Activated CD8-positive, alpha-beta memory T cell treated with anti-CD3 and anti-CD28 coated beads, Interleukin-2, amount 50 U/mL, for 1 hour (primary cell): Measurements from ENCODE around the gene PPM1G.

Experiments
- DNase-seq: peaks from one replicate; pipeline ENCODE4 v3.0.0-alpha.2; 2020; ENCODE audit errors: extremely low read depth

Gene PPM1G

DNA sequence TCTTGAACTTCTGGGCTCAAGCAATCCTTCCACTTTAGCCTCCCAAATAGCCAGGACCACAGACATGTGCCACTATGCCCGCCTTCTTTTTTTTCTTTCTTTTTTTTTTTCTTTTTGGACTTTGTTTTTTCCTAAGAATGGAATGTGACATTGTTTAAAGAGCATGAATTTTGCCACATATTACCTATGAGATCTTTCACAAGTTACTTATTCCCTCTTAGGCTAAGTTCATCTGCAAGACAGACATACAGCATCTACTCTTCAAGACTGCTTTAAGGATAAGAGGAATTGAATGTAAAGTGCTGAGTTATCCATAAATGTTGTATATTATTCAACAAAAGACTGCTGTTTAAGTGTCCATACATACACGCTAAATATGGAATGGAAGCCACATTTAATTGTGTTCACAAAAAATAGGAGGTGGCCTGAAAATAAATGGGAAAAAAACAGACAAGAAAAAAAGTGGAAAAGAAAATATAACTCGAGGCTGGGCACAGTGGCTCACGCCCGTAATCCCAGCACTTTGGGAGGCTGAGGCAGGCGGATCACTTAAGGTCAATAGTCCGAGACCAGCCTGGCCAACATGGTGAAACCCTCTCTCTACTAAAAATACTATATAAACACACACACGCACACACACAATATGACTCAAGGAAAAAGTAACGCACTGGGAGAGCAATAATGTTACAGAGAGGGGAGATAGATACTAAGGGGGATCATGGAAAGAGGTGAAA is 3.2 kb upstream of the PPM1G start:
- DNase-seq: no peak

DNA sequence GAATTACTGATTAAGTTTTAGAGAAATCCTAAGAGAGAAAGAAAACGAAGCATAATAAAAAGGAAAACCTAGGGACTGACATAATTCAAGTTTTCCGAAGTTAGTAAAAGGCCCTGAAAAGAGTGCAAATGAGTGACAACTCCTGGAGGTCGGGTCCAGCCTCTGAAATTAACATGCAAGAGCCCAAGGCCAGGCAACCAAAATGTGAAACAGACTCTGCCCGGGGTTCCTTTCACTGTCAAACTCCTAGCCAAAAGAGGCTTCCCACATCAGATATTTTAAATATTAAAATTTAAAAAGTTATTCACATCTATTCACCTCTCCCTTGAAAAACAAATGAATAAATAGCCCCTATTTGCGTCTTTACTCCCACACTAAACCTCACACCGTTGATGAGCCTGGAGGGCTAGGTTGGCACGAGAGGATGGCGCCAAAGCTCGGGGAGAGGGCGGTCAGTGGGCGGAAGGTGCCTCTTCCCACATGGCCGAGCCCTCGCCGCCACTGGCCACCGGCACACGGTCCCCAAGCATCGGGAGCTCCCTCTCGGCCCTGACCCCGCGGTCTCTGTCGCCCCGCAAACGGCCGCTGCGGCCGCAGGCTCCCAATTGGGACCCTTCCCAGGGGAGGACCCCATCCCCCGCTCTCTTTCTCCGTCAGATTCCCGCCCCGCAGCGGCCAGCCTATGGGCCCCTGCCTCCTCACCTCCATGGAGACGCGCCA is 630 bp downstream of the PPM1G start:
- no peak for DNase-seq

DNA sequence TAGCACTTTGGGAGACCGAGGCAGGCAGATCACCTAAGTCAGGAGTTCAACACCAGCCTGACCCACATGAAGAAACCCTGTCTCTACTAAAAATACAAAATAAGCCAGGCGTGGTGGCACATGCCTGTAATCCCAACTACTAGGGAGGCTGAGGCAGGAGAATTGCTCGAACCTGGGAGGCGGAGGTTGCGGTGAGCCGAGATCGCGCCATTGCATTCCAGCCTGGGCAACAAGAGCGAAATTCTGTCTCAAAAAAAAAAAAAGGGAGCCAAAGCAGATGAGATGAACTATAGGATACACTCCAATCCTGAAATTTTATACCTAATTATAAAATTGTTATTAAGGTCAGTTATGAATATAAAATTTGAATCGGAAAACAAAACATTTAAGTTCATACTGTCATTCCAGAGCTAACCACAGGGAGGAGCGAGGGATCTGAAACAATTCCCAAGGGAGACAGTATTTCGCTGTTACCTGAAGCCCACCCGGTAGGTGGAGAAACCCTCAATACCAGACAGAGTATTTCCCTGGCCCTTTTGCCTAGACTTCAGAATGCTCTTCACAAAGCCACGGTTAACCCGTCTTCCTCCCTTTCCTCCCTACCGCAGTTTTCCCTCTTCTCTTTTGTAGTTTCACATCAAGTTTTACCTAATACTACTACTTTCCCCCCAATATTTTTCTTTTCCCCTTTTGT is 1.4 kb downstream of the PPM1G start:
- no peak for DNase-seq

DNA sequence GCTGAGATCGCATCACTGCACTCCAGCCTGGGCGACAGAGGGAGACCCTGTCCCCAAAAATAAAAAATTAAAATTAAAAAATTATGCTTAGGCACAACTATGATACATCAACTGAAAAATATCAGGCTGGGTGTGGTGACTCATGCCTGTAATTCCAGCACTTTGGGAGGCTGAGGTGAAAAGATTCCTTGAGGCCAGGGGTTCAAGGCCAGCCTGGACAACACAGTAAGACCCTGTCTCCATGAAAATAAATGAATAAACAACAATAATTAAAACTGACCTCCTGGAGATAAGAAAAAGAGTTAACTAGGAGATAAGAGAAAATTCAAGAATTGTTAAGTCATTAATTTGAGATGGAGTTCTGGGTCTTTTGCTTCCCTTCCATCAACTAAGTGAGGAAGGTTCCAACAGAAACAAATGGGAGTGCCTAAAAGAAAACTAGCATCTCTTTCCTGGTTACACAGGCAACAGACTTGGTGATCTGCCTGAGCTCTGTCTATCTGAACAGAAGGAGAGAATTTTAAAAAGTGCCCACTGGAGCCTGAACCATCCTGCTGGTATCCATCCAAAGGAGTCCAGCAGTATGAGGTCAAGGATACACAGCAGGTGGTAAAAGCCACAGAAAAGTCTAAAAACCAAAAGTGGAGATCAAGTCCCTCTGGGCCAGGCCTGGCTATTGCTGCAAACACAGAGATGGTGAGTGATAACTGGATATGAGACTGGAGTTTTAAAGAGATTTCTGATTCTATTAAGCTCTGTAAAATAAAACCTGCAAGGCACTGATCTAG is 8.8 kb downstream of the PPM1G start:
- DNase-seq: no peak

DNA sequence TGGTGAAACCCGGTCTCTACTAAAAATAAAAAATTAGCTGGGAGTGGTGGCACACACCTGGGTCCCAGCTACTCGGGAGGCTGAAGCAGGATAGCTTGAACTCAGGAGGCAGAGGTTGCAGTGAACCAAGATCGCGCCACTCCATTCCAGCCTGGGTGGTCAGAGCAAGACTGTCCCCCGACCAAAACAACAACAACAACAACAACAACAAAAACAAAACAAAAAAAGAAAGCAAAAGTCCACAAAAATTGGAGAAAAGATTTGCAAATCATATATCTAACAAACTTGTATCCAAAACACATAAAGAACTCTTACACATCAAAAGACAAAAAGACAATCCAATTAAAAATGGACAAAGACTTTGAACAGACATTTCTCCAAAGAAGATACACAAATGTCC is 10.4 kb downstream of the PPM1G start:
- no peak for DNase-seq

DNA sequence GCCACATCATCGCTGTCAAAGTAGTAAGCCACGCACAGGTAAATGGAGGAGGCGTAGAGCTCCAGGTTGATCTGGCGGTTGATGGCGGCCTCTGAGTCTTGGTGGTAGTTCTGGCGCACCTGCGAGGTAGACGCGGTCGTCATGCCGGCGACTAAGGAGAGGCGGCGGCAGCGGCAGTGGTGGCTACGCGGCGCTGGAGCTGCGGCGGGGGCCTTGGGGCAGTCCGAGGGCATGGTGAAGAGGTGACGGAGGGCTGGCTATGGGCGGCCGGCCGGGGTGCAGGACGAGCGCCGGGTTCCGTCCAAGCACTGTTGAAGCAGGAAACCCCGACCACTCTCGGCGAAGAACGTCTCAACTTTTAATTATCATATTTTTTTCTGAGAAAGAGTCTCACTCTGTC is 16.2 kb downstream of the PPM1G start:
- no peak for DNase-seq

DNA sequence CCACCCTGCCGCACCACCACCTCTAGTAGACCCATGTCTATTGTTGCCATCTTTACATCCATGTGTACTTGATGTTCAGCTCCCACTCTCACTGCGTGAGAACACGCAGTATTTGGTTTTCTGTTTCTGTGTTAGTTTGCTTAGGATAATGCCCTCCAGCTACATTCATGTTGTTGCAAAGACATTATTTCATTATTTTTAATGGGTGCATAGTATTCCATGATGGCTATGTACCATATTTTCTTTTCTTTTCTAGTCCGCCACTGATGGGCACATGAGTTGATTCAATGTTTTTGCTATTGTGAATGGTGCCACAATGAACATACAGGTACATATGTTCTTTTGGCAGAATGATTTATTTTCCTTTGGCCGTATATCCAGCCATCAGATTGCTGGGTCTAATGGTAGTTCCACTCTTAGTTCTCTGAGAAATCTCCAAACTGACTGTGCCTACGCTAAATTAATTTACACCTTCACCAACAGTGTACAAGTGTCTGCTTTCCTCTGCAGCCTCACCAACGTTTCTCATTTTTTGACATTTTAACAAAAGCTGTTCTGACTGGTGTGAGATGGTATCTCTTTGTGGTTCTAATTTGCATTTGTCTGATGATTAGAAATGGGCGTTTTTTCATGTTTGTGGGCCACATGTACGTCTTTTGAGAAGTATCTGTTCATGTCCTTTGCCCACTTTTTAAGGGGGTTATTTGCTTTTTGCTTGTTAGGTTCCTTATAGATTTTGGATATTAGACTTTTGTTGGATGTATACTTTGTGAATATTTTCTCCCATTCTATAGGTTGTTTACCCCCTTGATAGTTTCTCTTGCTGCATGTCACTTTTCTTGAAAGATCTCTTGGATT is 18.3 kb downstream of the PPM1G start:
- DNase-seq: no peak

DNA sequence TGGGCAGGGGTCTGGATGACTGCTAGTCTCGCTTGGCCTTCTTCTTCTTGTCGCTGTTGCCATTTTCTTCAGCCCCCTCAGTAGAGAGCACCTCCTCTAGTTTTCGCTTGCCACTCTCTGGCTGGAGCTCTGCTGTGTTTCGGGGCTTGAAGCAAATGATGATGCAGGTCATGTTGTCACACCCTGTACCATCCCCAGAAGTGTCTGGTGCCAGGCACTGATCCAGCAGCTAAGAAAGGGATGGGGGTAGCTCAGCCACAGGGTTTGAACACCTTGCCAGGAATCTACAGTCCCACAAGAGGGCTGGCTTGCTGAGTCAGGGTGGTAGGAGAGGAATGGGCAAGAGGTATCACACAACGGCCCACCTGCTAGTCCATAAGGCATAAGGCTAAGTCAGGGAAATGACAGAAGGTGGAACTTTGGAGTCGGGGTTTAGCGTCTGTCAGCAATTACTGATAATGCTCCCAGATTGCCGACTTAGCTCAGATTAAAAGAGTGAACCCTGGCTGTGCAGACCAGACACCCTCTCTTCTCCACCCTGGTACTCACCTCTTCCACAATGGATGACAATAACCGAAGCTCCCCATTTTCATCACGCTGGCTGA is 27.7 kb downstream of the PPM1G start:
- DNase-seq: no peak

DNA sequence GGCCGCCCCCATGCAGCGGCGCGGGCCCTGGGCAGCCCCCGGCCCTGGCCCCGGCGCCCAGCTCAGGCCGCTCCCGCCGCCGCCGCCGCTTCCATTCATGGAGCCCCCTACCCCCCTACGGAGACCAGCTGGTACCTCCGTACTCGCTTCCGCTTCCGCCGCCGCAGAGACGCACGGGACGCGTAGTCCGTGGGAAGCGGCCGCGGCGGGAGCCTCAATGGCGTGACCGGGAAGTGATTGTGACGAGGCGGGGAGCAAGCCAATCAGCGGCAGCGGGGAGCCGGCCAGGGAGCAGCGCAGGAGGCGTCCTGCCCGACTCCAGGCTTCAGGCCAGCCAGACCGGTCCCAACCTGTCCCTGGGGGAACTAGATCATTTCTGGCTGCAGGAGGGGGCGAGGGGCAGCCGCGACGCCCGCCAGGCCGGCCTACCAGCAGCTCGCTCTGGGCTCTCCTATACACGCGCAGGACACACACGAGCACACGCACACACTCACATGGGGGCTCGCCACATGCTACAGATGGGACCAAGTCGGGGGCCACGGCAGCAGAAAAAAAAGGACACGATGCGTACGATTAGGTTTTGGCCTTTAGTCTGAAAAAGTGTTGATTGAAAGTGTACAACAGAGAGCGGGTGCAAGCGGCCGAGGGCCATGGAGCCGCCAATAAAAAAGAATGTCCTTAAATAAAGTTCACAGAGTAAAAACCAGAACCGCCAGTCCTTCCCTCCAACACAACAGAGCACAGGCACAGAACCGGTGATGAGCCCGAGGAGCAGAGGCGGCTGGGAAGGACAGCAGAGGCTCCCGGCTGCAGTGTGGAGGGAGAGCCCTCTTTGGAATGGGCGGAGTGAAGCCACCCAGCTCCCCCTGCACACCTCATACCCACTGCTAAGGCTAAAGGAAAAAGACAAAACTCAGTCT is 28.5 kb downstream of the PPM1G start, which contains the start of gene ZNF513:
TSS of gene ZNF513 (minus strand) at position 109 of the 920 bp plus-strand sequence. CDS start 208 bp downstream, outside the sequence.
- peak; percentile 67 for DNase-seq

DNA sequence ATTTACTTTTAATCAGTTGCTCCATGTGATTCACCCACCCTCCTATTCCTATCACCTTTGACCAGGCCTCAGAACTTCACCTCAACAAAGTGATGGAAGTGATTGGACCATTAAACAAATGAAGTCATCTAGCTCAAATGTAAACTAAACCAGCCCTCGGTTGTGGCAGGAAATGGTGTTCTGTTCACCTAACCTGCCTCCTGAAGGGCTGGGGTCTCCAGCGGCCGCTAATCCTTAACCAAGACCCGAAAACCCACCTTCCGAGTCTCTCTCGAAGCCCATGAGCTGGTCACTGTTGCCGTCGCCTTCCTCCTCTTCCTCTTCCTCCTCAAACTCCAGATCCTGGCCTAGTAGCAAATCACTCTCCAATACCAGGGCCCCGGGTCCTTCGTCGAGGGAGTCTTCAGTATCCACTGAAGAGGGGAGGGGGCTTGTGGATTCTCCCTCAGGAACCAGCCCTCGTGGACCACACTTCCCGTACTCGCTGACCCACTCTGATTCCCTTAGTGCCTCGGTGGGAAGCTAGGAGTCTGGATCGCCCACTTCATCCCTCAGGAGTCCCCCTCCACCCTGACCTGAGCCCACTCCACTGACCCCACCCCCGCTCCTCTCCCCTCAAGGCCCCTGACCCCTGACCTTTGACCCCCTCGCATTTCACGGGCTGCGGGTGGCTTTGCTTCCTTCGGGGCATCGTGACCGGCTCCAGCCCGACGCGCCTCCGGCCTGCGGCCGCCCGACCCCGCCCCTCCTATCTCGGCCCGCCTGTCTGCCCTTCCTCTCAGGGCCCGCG is 29.4 kb downstream of the PPM1G start:
- DNase-seq: no peak

DNA sequence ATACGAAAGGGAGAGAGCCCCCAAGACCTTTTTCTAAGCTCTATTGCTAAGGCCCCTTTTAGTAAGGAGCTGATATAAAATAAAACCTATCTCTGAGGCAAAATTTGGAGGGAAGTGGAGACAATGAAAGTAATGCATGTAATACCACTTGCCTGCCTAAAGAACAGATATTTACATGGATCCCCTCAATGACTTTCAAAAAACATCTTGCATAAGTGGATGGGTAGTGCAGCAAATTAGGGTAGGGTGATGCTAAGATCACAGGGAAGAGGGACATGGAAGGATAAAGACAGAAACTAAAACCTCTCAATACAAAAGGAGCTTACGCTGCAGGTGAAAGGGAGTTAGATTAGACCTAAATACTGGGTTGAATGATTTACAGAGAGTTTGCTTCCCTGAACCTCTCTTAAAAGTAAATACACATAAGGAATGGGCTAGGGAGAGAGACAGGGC is 30.0 kb downstream of the PPM1G start:
- no peak for DNase-seq

DNA sequence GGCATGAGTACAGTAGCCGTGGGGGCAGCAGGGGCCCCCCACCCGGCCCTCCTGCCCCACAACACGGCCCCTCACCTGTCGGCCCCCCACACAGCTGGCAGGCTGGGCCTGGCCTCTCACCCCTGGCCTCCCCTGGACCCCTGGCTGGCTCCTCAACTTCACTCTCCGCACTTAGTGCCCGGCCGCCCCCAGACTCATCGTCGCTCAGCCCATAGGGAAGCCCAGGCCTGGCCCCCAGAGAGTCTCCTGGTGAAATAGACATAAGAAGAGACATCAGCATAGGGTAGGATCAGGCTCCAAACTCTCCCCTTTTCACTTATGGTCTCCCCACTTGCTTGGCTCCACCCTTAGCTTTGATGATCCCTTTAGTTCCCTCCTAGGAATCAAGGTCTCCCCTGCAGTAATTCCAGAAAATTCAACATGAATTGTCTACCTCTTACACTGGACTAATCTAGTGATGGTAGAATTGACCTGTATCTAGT is 30.5 kb downstream of the PPM1G start:
- DNase-seq: no peak

DNA sequence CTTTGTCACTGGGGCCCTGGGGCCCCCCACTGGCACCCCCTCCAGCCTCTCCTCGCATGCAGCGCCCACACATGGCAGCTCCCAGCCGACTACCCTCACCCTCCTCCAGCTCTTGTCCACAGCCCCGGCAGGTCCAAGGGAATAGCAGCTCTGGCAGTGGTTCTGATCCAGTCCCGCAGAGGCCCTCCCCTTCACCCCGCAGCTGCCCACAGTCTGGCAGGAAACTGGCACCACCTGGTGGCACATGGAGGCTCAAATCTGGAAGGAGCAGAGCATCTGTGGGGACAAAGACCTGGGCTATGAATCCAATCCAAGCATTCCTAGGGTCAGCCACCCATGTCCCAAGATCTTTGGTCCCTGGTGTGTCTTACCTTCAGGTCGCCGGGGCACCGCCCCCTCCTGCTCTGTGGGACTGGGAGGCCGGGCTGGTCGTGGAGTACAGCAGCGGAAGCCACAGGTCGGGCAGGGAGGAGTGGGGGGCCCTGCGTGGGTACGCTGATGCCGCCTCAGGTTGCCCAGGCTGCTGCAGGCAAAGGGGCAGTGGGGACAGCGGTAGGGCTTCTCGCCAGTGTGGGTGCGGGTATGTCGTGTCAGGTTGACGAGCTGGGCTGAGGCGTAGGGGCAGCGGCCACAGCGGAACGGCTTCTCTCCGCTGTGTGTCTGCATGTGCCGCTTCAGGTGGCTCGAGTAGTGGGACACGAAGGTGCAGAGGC is 31.1 kb downstream of the PPM1G start:
- DNase-seq: no peak

DNA sequence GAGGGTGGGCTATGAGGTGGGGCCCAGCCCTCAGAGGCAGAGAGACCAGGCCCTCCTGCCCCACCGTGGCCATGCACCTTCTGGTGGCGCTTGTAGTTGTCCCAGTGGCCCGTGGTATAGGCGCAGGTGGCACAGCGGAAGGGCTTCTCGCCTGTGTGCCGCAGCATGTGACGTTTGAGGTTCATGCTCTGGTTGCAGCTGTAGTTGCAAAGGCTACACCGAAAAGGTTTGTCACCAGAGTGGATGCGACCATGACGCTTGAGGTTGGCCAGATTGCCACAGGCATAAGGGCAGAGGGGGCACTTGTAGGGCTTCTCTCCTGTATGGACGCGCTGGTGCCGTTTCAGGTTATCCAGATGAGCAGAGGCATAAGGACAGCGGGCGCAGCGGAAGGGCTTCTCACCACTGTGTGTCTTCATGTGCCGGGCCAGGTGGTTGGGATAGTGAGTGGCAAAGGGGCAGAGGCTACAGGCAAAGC is 31.7 kb downstream of the PPM1G start:
- no peak for DNase-seq

DNA sequence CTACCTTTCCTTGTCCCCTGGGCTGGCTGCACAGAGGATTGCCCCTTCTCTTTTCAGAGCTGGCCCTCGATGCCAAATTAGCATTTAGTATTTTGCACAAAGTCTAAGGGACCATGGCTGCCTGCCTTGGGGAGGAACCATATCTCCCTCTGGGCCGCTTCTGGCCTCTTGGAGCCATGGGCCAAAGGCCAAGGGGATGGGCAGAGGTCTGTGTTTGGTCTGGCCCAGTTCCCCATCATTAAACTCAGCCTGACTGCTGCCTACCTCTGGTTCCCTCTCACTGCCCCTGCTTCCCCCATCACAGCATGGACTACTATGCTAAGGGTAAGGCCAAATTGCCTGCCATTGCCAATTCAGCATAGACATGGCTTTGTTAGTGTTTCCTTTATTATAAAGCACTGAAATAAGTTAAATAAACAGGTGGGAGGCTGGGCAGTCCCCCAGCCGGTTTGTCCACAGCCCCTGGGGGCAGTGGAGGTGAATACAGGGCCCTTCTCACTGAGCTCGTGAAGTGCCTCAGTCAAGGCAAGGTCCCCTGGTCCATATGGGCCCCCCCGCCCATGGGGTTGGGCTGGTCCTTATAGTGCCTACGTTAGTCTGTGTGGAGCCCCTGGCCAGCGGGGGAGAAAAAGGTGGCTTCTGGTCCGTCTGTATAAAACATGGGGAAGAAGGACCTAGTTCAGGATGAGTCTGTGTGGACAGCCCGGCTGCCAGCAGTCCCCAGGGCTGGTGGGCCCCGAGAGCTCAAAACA is 32.3 kb downstream of the PPM1G start:
- DNase-seq: no peak

DNA sequence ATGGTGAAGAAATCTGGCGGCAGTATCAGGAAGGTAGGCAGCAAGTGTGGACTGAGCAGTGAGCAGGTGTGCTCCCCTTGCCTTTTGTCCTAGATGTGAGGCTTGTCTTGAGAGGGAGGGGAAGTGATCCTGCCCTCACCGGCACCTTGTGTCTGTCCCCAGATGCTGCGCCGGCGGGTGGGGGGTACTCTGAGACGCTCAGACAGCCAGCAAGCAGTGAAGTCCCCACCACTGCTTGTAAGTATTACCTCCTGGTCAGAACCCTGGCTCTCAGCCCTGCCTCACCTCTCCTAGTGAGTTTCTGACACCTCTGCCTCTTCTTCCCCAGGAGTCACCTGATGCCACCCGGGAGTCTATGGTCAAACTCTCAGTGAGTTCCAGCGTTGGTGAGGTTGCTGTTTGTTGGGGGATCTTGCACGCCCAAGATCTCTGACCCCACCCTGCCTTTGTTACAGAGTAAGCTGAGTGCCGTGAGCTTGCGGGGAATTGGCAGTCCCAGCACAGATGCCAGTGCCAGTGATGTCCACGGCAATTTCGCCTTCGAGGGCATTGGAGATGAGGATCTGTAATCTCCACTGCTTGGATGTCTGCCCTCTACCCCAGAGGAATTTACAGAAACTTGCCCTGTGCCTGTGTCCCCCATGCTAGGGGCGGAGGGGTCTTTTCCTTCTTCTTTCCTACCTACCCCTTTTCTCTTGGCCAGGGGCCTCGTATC is 33.1 kb downstream of the PPM1G start:
- DNase-seq: no peak
